VCaP (cell line): ENCODE measurements around the gene MPPED1.

Experiments
- H3K27ac ChIP-seq: fragments of 450-650 bp; 2 replicates; pipeline ENCODE4 v1.5.1; 2017
- CTCF ChIP-seq: fragments of 450-650 bp; conservative IDR thresholded peaks from 2 replicates; pipeline ENCODE4 v1.5.1; 2017; ENCODE audit warnings: mild to moderate bottlenecking, moderate library complexity

Gene MPPED1

DNA sequence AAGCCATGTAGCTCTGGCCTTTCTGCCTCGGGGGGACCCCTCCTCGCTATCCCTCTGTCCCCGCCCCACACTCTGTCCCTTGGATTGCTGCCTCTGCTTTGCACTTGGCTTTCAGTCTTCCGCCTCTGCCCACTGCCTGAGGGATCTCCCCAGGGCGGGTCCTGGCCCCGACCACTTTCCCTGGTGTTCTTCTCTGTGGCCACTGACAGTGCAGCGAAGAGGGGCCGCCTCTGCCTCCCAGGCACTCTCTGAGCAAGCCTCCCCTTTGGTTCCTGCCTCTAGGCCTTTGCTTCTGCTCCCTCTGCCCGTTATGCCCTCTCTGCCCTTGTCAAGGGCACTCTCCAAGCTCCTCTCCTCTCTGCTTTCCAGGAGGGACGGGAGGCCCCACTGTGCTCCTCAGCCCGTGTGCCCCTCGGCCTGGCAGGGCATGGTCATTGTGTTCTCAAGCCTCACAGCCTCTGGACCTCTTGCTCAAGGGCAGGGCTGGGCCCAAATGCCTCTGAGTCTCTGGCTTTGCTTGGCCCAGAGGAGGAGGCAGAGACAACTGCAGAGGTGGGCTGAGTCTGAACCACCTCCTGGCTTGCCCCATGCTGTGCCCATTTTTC, 5.5 kb upstream of the MPPED1 start:
- TF ChIP-seq CTCF = no peak
- H3K27ac ChIP-seq = no peak overlapping the region

DNA sequence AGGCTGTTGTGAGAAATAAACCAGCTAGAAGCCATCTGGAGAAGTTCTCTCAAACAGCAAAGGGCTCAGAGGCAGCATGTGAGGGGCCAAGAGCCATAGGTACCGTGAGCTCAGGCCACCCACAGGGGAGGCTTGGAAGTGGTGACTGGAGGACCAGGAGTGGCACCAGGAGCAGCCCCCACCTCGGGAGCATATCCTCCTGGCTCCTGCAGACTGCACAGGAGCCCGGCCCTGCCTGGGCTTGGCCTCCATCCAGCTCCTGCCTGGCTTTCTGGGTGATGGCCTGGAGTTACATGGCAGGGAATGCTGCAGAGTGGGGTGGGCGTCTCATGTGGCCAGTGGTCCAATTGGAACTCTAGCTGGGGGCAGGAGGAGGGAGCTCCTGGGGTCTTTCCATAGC, 4.2 kb upstream of the MPPED1 start:
- TF ChIP-seq CTCF = no peak

DNA sequence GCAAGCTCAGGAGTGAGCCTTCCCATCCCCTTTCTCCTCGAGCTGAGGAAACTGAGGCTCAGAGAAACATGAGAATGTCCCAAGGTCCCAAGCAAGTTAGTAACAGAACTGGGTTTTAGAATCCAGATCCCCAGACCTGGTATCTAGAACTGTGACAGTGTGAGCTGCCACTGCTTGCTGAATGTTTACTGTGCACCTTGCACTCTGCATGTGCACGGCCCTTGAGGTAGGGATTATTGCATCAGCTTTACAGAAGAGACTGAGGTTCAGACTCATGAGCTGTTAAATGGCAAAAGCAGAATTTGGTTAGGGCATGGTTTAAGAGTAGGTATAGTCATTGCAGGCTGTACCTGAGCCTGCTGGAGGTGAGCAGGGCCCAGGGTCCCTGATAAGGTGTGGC, 3.8 kb upstream of the MPPED1 start:
- no peak overlapping the region for H3K27ac ChIP-seq
- TF ChIP-seq CTCF = no peak

More for the DNA sequence above, 4.2 kb upstream of the MPPED1 start:
- no peak overlapping the region for H3K27ac ChIP-seq

DNA sequence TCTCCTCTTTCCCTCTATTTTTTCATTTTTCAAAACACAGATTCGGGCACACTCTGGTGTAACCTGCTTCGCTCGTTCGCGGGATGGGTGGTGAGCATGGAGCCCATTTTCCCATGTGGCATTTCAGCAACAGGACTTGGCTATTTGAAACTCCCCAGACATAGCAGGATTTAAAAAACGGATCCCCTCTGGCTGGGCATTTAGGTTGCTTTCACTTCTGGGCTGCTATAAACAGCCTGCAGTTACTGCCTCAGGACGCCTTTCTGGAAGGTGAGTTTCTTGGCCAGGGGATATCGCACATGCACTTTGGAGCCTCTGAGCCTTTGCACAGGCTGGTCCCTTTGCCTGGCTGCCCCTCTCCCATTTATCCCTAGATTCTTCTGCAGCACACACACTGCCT, 2.8 kb upstream of the MPPED1 start:
- H3K27ac ChIP-seq = no peak overlapping the region
- TF ChIP-seq CTCF = no peak

- TF ChIP-seq CTCF = no peak
Measured at GRCh38 chr22:43409800-43410199, 2.0 kb upstream of the MPPED1 start.

GRCh38 chr22:43411040-43411868, 560 bp upstream of the MPPED1 start:
- peak overlapping the region; percentile 69; the same call in 1 of the 2 replicates for H3K27ac ChIP-seq
- TF ChIP-seq CTCF = no peak

More at GRCh38 chr22:43409800-43410199, 2.0 kb upstream of the MPPED1 start:
- no peak overlapping the region for H3K27ac ChIP-seq
